ENCODE data around the gene CCL18.
"Not testable (repeated sequence)": the region's sequence is repeated elsewhere in the genome, so short reads cannot be mapped to it uniquely, and the experiment has no call there.

Gene CCL18

GRCh38 chr17:36070427-36070826, 6.4 kb downstream of the CCL18 start:
- in situ Hi-C loops (cut with HindIII; ENCODE audit: low sequenced_read_pairs): no loop called here

DNA sequence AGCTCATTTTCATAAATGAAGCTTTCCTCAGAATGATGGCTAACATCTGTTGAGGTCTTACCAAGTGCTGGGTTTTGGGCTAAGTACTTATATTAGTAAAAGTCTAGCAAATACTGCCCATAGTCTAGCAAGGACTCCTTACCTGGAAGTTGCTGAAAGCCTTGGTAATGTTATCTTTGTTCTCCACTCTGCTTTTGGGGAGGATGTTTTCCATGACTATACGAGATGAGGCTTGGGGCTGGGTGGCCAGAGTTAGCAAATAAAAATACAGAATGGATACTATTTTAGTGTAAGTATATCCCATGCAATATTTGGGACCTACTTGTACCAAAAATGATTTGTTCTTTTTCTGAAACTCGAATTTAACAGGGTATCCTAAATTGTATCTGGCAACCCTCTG, 7.7 kb downstream of the CCL18 start:
- in situ Hi-C loops (cut with HindIII; ENCODE audit: low sequenced_read_pairs): no loop called here

GRCh38 chr17:36072431-36073121, 8.5 kb downstream of the CCL18 start:
- in situ Hi-C loops (cut with HindIII; ENCODE audit: low sequenced_read_pairs): no loop called here

DNA sequence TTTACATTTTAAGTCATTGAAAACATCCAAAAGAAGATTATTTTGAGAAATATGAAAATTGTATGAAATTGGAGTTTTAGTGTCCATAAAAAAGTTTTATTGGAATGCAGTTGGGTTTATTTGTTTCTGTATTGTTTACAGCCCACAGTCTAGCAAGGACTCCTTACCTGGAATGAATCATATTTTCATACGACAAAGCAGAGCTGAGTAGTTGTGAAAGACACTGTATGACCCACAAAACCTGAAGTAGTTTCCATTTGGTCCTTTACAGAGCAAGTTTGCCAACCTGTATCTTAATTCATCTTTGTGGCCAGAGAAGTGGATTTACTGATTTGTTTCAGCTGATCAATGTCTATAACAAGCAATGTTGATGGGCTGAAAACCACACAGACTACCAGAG, 10.3 kb downstream of the CCL18 start:
- in situ Hi-C loops (cut with HindIII; ENCODE audit: low sequenced_read_pairs): no loop called here

GRCh38 chr17:36081681-36082471, 17.8 kb downstream of the CCL18 start:
- in situ Hi-C loops (cut with HindIII; ENCODE audit: low sequenced_read_pairs): not testable (repeated sequence)

- in situ Hi-C loops (cut with HindIII; ENCODE audit: low sequenced_read_pairs): not testable (repeated sequence)
These were observed 18.5 kb downstream of the CCL18 start for GRCh38 chr17:36082482-36083120.

DNA sequence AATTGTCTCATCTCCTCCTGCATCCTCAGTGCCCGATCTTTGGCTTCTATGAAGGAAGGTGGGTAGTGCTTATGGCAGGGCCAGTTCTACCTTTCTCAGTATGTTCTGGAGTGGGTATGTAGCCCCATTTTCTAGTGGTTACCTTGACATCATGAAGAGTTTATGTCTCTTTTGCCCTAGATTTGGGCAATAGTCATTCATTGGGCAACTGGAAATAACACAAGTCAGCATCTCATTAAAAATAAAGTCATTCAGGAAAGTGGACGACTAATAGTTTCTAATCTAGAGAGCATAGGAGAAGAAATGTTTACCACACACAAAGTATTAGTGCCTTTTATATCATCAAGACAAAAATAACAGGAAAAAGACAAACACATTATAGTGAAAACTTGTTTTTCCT, 19.6 kb downstream of the CCL18 start:
- in situ Hi-C loops (cut with HindIII; ENCODE audit: low sequenced_read_pairs): not testable (repeated sequence)

DNA sequence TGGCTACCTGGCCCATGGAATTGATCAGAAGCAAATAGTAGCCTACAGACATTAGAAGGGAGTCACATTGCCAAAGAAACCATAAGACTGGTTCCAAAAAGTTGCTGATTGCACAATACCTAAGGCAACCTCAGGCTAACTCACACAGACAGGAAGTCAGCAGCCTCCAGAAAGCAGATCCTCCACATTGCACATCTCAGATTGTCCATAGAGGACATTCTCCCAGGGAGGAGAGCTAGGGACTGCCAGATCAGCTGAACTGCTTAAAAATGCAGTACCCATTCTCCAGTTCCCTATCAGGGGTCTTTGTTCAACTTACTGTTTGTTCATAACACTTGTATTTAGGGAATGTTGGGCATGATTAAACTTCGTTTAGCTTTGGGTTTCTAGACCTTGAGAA, 21.7 kb downstream of the CCL18 start:
- in situ Hi-C loops (cut with HindIII; ENCODE audit: low sequenced_read_pairs): no loop called here

- in situ Hi-C loops (cut with HindIII; ENCODE audit: low sequenced_read_pairs): no loop called here
These were observed 22.7 kb downstream of the CCL18 start for GRCh38 chr17:36086791-36087190.

DNA sequence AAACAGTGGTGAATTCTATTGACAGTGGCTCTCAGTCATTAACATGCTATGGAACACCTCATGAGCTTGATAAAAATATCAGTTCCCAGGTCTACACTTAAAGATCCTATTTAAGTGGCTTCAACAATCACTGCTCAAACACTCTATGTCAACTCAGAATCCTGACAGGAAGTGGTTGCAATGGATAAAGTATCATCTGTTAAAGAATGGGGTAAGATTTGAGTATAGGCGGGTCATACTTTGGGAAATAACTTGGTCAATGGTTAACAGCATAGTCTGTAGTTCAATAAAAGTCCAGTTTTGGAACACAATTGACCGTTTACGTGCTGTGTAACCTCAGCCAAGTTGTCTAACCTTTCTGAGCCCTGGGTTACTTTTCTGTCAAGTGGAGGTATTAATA, 23.4 kb downstream of the CCL18 start:
- in situ Hi-C loops (cut with HindIII; ENCODE audit: low sequenced_read_pairs): not testable (repeated sequence)

DNA sequence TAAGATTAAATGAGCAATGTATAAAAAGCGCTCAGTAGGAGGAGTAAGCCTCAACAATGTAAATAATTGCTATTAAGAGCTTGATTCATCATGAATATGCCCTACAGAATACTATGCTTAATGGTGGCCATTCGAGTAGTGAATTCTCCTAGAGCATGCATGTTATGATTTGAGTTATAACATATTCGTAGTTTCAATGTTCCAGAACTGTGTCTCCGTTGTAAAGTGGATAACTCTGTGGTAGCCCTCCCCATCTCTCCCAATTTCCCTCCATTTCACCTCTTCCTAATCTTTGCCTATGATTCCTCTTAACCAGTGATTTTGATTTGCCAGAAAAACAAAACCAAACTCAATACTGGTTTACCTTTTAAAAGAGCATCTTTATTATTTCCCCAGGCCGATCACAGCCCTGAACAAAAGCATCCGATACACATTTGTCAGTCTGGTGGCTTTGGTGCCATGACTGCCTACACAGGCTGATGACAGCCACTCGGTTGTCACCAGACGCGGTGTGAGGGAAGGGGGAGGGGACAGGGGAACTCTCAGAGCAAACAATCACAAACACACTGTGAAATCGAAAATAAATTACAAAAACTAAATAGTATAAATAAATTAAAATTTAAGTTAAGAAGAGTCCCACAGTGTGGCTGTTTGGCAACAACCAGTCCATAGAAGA, 24.0 kb downstream of the CCL18 start:
- in situ Hi-C loops (cut with HindIII; ENCODE audit: low sequenced_read_pairs): not testable (repeated sequence)

GRCh38 chr17:36088670-36089338, 24.7 kb downstream of the CCL18 start:
- in situ Hi-C loops (cut with HindIII; ENCODE audit: low sequenced_read_pairs): no loop called here

GRCh38 chr17:36089339-36089865, 25.3 kb downstream of the CCL18 start:
- in situ Hi-C loops (cut with HindIII; ENCODE audit: low sequenced_read_pairs): no loop called here

DNA sequence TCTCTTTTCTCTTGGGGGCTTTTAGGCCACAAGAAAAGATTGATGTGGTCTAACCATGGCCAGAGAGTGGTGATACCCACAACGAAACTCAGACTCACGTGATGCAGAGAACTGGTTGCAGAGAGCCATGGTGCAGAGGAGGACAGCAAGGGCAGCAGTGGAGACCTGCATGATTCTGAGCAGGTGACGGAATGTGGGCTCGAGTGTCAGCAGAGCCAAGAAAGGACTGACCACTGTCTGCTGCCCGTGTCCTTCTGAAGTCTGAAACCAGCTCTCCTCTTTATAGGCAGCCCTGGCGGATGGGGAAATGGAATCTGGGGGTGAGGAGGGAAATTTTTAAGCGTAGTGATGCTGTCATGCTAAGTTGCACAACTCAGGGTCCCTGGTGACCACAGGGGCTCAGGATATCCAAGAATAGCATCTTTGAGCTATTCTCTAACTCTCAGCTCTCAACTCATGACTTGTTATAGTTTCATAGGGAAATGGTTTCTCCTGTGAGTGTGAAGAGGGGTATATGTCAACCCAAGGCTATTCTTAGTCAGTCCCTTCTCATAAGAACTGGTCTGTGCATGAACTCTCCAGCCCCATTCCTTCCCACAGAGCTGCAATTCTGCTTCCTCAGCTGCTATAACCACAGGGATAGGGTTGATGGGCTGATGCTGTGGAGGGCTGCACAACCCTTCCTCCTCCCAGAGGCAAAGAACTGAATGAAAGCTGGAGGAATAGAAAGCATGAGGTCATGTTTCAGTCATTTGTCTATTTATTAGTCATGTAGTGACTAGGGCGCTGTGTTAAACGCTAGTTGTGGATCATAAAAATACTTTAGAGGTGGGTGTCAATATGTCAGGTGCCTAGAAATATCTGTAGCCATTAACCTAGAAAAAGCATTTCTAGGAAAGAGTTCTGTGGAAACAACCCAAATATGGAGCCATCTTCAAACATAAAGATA, 26.1 kb downstream of the CCL18 start, which contains the start of gene CCL3:
Gene CCL3, minus strand, starts transcription at position 256 of the 949 bp plus-strand sequence. Its CDS starts 85 bp downstream, at position 171.
- in situ Hi-C loops (cut with HindIII; ENCODE audit: low sequenced_read_pairs): no loop called here

GRCh38 chr17:36092230-36092629, 28.2 kb downstream of the CCL18 start:
- in situ Hi-C loops (cut with HindIII; ENCODE audit: low sequenced_read_pairs): no loop called here

- in situ Hi-C loops (cut with HindIII; ENCODE audit: low sequenced_read_pairs): not testable (repeated sequence)
These were observed 28.6 kb downstream of the CCL18 start for GRCh38 chr17:36092715-36093114.

DNA sequence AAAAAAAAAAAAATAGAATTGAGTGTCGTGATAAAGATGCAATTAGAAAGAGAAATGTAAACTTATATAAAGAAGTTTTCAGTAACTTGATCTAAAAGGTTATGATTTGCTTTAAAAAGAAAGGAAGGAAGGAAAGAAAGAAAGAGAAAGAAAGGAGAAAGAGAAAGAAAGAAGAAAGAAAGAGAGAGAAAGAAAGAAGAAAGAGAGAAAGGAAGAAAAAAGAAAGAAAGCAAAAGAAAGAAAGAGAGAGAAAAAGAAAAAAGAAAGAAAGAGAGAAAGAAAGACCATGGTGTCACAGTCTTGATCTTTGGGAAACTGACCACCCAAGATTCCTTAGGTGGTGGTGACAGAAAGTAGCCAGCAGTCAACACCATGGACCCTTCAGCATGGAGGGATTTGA, 30.2 kb downstream of the CCL18 start:
- in situ Hi-C loops (cut with HindIII; ENCODE audit: low sequenced_read_pairs): no loop called here

GRCh38 chr17:36094746-36095145, 30.7 kb downstream of the CCL18 start:
- in situ Hi-C loops (cut with HindIII; ENCODE audit: low sequenced_read_pairs): no loop called here

- in situ Hi-C loops (cut with HindIII; ENCODE audit: low sequenced_read_pairs): no loop called here
These were observed 31.9 kb downstream of the CCL18 start for GRCh38 chr17:36095992-36096391.
